GM03348 (cell line): ENCODE results near the gene TUBA4A.
"Not testable (repeated sequence)": the region's sequence is repeated elsewhere in the genome, so short reads cannot be mapped to it uniquely, and the experiment has no call there.

Experiments used
- DNase-seq: peaks from one replicate; pipeline ENCODE4 v3.0.0; 2012; ENCODE audit warnings: low spot score

The TUBA4A gene

GRCh38 chr2:219266886-219267285, 13.2 kb upstream of the TUBA4A start:
- no peak for DNase-seq

GRCh38 chr2:219266232-219266631, 12.5 kb upstream of the TUBA4A start:
- no peak for DNase-seq

GRCh38 chr2:219261024-219261855, 7.5 kb upstream of the TUBA4A start:
- no peak for DNase-seq

DNA sequence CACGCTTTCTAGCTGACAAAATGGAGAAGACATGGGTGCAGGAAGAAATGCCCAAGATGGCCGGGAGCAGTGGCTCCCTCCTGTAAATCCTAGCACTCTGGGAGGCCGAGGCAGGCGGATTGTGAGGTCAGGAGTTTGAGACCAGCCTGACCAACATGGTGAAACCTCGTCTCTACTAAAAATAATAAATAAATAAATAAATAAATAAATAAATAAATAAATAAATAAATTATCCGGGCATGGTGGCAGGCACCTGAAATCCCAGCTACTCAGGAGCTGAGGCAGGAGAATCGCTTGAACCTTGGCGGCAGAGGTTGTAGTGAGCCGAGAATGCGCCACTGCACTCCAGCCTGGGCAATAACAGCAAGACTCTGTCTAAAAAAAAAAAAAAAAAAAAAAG, 5.2 kb upstream of the TUBA4A start:
- DNase-seq: not testable (repeated sequence)

DNA sequence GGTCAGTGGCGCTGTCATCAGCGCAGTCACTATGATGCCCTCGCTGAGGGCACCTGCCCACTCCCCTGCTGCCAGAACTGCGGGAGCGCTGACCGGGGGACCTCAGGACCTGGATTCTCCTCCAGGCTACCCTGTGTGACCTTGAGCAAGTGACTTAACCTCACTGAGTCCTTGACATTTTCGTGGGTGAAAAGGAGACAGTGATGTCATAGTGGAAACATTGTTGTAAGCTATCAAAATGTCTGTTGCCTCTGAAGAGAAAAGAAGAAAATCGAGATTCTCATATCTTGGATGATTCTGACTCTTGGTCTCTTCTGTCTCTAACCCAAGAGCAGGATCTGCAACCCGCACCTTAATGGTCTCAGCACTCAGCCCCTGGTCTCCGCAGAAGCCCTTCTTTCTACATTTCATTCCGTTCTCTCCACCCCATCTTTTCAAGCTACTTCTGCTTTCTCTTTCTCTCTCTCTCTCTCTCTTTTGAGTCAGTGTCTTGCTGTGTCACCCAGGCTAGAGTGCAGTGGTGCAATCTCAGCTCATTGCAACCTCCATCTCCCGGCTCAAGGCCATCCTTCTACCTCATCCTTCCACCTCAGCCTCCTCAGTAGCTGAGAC, 978 bp upstream of the TUBA4A start:
- peak; percentile 13 for DNase-seq

- DNase-seq: peak; percentile 50
Measured at GRCh38 chr2:219252900-219253752, 592 bp downstream of the TUBA4A start, which contains the start of gene TUBA4B. Gene TUBA4B, plus strand, starts transcription at chr2:219253243. Its CDS starts 165 bp downstream, at chr2:219253408.

GRCh38 chr2:219252570-219252899, 1.2 kb downstream of the TUBA4A start:
- peak; percentile 11 for DNase-seq

DNA sequence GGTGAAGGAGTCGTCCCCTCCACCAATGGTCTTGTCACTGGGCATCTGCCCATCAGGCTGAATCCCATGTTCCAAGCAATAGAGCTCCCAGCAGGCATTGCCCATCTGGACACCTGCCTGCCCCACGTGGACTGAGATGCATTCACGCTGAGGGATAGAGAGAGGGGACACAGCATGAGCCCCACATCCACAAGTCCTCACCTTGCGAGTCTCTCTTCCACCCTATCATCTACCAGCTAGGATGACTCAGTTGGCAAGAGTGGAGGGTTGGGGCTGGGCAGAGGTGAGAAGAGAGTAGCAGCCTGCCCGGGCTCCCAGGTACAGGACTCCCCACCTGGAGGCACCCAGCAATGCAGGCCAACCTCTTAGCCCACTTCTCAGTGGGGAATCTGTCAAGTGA, 1.6 kb downstream of the TUBA4A start:
- no peak for DNase-seq

DNA sequence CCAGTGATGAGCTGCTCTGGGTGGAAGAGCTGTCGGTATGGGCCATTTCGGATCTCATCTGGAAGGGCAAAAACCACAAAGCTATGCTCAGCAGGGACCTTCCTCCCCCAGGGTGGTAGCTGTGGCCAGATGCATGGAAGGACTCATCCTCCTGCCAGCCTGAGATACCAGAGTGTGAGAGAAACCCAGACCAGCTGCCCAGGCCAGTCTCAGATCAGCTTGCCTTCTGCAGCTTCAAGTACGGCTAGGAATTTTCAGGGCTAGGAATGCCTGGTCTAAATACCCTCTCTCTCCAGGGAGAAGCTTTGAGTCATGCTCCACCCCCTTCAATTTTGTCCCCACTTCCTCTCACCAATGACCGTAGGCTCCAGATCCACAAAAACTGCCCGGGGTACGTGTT, 2.1 kb downstream of the TUBA4A start:
- peak; percentile 8 for DNase-seq

- DNase-seq: no peak
Measured at GRCh38 chr2:219250049-219250781, 3.5 kb downstream of the TUBA4A start.

- DNase-seq: peak; percentile 73
Measured at GRCh38 chr2:219249203-219249980, 4.3 kb downstream of the TUBA4A start.

DNA sequence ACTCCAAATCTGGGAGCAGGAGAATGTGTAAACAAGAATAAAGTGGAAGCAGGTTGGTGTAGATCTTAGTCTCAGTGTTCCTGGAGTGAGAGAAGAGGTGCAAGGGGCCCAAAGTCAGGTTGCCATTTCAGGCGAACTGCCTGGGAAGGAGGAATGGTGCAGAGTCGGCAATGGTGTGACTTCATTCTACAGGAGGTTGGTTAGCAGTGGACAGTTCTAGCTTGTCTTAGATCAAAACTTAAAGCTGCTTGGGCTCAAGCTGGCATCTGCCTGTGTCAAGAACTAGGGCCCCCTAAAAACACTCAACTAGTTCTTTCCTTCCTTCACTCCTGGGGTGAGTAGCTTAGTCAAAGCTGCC, 4.9 kb downstream of the TUBA4A start:
- DNase-seq: no peak

GRCh38 chr2:219247678-219248642, 5.8 kb downstream of the TUBA4A start:
- DNase-seq: no peak

- no peak for DNase-seq
Measured at GRCh38 chr2:219246559-219246958, 7.2 kb downstream of the TUBA4A start.

DNA sequence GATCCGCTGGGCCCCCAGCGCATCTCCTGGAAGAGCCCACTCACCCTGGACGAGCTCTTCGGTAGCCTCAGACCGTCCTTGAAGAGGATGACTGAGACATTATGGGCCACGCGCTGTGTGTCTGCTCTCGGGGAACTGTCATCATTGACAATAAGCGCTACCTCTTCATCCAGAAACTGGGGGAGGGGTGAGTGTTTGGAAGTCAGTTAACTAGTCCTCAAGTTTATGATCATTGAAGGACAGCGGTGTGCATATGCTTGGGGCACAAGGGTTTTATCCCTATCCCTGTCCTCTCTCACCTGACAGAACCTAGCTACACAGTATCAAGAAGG, 7.9 kb downstream of the TUBA4A start:
- peak; percentile 9 for DNase-seq

DNA sequence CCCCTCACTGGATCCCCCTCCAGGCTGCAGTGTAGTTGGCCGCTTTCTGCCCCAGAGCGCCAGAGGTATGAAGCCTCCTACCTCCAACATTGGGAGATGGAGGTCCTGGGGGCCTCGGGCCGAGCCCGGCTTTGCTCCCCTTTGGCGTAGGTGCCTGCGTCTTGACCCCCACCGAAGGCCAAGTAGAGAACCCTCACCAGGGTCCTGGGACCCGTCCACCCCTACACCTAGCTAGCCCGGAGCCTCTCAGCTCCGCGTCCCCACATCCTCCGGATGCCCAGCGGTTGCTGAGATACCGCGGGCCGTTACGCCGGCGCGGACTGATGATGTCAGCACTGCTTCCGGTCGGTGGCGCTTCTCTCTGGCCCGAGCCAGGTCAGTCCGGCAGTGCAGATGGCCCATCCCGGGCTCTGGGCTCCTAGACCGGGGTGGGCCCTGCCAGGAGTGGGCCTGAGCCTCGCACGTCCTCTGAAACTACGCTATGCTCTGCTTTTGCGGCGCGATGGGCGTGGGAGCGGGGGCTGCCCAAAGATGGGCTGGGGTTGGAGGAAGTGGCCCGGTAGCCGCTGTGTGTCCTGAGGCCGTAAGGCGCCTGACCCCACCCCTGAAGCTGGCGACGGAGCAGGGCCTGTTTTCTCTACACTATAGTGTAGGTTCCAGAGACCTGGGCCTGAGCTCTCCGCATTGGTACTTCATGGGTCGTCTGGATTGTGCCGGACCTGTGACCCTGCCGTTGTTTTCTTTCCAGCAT, 8.4 kb downstream of the TUBA4A start, which contains the start of the genes GLB1L and STK16:
TSS of gene GLB1L (minus strand) at position 297 of the 751 bp plus-strand sequence. CDS start 1,871 bp downstream, outside the sequence.
TSS of gene STK16 (plus strand) at position 332 of the 751 bp plus-strand sequence. CDS start 521 bp downstream, outside the sequence.
- DNase-seq: peak; percentile 96

- DNase-seq: no peak
Measured at GRCh38 chr2:219244789-219245147, 8.9 kb downstream of the TUBA4A start.

DNA sequence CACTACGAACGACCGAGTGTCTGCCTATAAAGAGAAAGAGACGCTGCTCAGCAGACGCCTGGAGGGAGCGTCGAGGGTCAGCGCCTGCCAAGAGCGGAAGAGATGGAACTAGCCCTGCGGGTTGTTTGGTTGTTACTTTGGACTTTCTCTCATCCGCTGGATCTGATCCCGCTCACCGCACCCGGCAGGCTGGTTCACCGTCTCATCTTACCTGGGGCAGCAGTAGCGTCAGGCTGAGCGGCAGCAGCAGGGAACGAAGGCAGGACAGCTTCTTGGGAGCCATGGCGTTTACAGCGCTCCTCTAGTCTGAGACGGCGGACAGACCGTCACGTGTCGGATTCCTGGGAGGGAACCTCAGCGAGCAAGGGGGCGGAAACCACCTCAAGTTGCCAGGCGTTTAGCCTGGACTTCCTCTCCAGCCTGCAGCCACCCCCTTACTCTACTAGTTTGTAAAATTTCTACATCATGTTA, 10.4 kb downstream of the TUBA4A start:
- no peak for DNase-seq

DNA sequence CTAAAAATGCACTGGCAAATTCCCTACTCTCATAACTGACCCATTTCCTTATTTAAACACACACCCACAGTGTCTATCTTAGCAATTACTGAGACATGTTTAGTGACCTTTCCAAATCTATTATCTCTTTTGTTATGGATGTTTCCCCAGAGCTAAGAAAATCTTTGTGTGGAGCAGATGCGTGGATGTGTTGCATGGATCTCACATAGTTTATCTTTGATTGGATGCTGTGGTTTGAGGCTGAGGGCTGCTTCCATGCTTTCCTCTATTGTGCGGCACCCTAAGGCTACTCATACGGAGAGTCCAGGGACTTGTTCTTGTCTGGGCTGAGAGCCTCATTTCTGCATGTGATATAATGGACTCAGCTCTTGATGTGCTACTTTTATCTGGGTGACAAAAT, 19.4 kb downstream of the TUBA4A start:
- no peak for DNase-seq
